ENCODE results near the gene PSMC3. TPM values are rescaled to one million over a fixed set of nuclear protein-coding genes. Genes with fewer than 3 reads are reported as not detected.

Gene PSMC3
- total RNA-seq, 1 experiment from 2014 or later: 179 TPM

- H2BK15ac ChIP-seq (ENCODE audit: low read depth, low read length): no peak overlapping the region
- no peak for DNase-seq
- H2AFZ ChIP-seq (ENCODE audit: low read length): no peak overlapping the region
- H3K14ac ChIP-seq (ENCODE audit: insufficient read depth, low read length): no peak overlapping the region
- no peak overlapping the region for H4K5ac ChIP-seq (ENCODE audit: insufficient read length, low read depth, low read length)
- H3K4me2 ChIP-seq (ENCODE audit: insufficient read depth, insufficient read length, low read length): no peak overlapping the region
- no peak for TF ChIP-seq CTCF (conservative IDR thresholded peaks at IDR 0.05)
- no peaks in the 10 kb centered on the region for H3K9me3 Mint-ChIP-seq
- no peak overlapping the region for H3K4me3 Mint-ChIP-seq
- no peaks in the 10 kb centered on the region for H3K9me3 ChIP-seq (ENCODE audit: control insufficient read depth, low read depth, low read length)
- no CpG with 5 or more reads among the region's 2 CpGs for WGBS (ENCODE audit: extremely low coverage, insufficient read length, low lambda C conversion rate)
- peaks cover 0 to 18% (median 6%) of the 10 kb centered on the region in 3 experiments; a peak in 6 of 7 replicates for H3K36me3 Mint-ChIP-seq (ENCODE audit: insufficient read depth in 1 of 3, low read depth in 3 of 3)
- H3K23me2 ChIP-seq (ENCODE audit: insufficient read length, low read depth, low read length, poor library complexity, severe bottlenecking): no peaks in the 10 kb centered on the region
- H4K20me1 ChIP-seq (ENCODE audit: control insufficient read depth, insufficient read depth, insufficient read length): no peaks in the 10 kb centered on the region
- no peak overlapping the region for H2BK120ac ChIP-seq (ENCODE audit: low read depth, low read length, poor library complexity, severe bottlenecking)
- no peak overlapping the region for H3K23ac ChIP-seq (ENCODE audit: insufficient read length, low read depth, low read length)
- H3K27ac Mint-ChIP-seq: peak overlapping the region; percentile 48 to 59 (median 58); a peak in 5 of 7 replicates
- no peaks in the 10 kb centered on the region for H3K79me2 ChIP-seq (ENCODE audit: insufficient read depth, low read length)
- H2BK12ac ChIP-seq (ENCODE audit: insufficient read length, low read depth, low read length): no peak overlapping the region
- no peak overlapping the region for H3K4ac ChIP-seq (ENCODE audit: low read depth, low read length)
- no peak overlapping the region for H3K56ac ChIP-seq (ENCODE audit: insufficient read length, low read depth, low read length)
- H2BK20ac ChIP-seq (ENCODE audit: low read depth, low read length, poor library complexity, severe bottlenecking): no peak overlapping the region
- H3K4me1 Mint-ChIP-seq: peaks cover 11 to 16% of the 10 kb centered on the region in 2 experiments
- H3K4me1 ChIP-seq (ENCODE audit: insufficient read depth, low read length): no peaks in the 10 kb centered on the region
- no peak overlapping the region for H4K8ac ChIP-seq (replicated peaks; ENCODE audit: insufficient read length, low read depth, low read length)
- H3T11ph ChIP-seq (ENCODE audit: low read length): no peak overlapping the region
- no peak overlapping the region for H3K9ac ChIP-seq (ENCODE audit: extremely low read depth, insufficient read length, low read length)
- no peak overlapping the region for H2BK5ac ChIP-seq (ENCODE audit: insufficient read length, low read length)
- no peak overlapping the region for H3K18ac ChIP-seq (ENCODE audit: insufficient read length, low read depth, low read length)
- H3K27ac ChIP-seq (ENCODE audit: insufficient read length, low read depth, low read length): no peak overlapping the region
- H4K91ac ChIP-seq (ENCODE audit: insufficient read length, low read depth, low read length): no peak overlapping the region
- no peaks in the 10 kb centered on the region for H3K27me3 ChIP-seq (ENCODE audit: insufficient read depth, low read length)
- no peaks in the 10 kb centered on the region; the same call in none of the 2 replicates for H3K27me3 Mint-ChIP-seq (ENCODE audit: low read depth)
- no peak overlapping the region for H2AK5ac ChIP-seq (ENCODE audit: insufficient read length, low read length)
- no peaks in the 10 kb centered on the region for H3K79me1 ChIP-seq (ENCODE audit: insufficient read depth, low read depth, low read length, poor library complexity, severe bottlenecking)
Observed at GRCh38 chr11:47460571-47461235, 34.5 kb upstream of the PSMC3 start.
